ENCODE results near the gene COMTD1.

- TF ChIP-seq, protein P1, sequence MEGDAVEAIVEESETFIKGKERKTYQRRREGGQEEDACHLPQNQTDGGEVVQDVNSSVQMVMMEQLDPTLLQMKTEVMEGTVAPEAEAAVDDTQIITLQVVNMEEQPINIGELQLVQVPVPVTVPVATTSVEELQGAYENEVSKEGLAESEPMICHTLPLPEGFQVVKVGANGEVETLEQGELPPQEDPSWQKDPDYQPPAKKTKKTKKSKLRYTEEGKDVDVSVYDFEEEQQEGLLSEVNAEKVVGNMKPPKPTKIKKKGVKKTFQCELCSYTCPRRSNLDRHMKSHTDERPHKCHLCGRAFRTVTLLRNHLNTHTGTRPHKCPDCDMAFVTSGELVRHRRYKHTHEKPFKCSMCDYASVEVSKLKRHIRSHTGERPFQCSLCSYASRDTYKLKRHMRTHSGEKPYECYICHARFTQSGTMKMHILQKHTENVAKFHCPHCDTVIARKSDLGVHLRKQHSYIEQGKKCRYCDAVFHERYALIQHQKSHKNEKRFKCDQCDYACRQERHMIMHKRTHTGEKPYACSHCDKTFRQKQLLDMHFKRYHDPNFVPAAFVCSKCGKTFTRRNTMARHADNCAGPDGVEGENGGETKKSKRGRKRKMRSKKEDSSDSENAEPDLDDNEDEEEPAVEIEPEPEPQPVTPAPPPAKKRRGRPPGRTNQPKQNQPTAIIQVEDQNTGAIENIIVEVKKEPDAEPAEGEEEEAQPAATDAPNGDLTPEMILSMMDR (IDR thresholded peaks at IDR 0.05 in 2 of 3, conservative IDR thresholded peaks at IDR 0.05 in 1 of 3; ENCODE audit: control insufficient read depth in 2 of 3, extremely low read depth in 1 of 3, insufficient read depth in 1 of 3, low read depth in 3 of 3, low read length in 3 of 3): no peak
- no peak for TF ChIP-seq ZSCAN29 (IDR thresholded peaks at IDR 0.05)
- no peak for TF ChIP-seq ZNF274 (IDR thresholded peaks at IDR 0.05; ENCODE audit: insufficient read depth, insufficient read length)
- TF ChIP-seq, protein P2, sequence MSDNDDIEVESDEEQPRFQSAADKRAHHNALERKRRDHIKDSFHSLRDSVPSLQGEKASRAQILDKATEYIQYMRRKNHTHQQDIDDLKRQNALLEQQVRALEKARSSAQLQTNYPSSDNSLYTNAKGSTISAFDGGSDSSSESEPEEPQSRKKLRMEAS (IDR thresholded peaks at IDR 0.05; ENCODE audit: low read depth, low read length): no peak
- no peak for TF ChIP-seq POLR2AphosphoS2 (IDR thresholded peaks at IDR 0.05; ENCODE audit: low read depth, low read length)
- TF ChIP-seq EZH2 (IDR thresholded peaks at IDR 0.05; ENCODE audit: borderline replicate concordance, control insufficient read depth, low read depth, low read length): no peak
- TF ChIP-seq NFIC (IDR thresholded peaks at IDR 0.05; ENCODE audit: low read depth, low read length): no peak
- no peak for TF ChIP-seq FOS (IDR thresholded peaks at IDR 0.05; ENCODE audit: borderline replicate concordance, extremely low read depth, insufficient read length)
- TF ChIP-seq POLR2A (IDR thresholded peaks at IDR 0.05; ENCODE audit: low read depth, low read length): no peak
- no peak for TF ChIP-seq NR2C1 (IDR thresholded peaks at IDR 0.05)
These were observed 12.0 kb upstream of the COMTD1 start for GRCh38 chr10:75247797-75248196.

All from GM12878 (cell line).